HCT116 (cell line): ENCODE results near the gene NOC2L. TPM values are rescaled to one million over a fixed set of nuclear protein-coding genes. Genes with fewer than 3 reads are reported as not detected.

ENCODE experiments used
- ATAC-seq: fragments of 200-7000 bp; cut with Tn5 transposase; 2 replicates; pipeline ENCODE4 v1.9.1; 2020; ENCODE audit warnings: mild to moderate bottlenecking, moderate library complexity
- BruUV-seq: library from RNA; stranded (reverse); fragments of 400-500 nt; replicated peaks from 2 replicates; lab custom pipeline; 2021; lab: Mats Ljungman, UMichigan
- CTCF ChIA-PET: fragments of 300-600 bp; sonication (Branson Sonifier 250); formaldehyde crosslinking; loops from one replicate; lab custom pipeline; 2021; ENCODE audit warnings: antibody characterized with exemption; lab: Charles Lee
- POLR2A ChIA-PET: fragments of 300-600, 350-600 bp; sonication (Branson Sonifier 250); formaldehyde crosslinking; loops from one replicate; lab custom pipeline; 2021; ENCODE audit warnings: antibody characterized with exemption; lab: Charles Lee
- RAD21 ChIA-PET, 2 experiments: fragments of 300-600 bp; sonication (Branson Sonifier 250); formaldehyde crosslinking; loops; one replicate each; lab custom pipeline; 2023; ENCODE audit warnings: low total read pairs in 2 of 2; ENCODE audit not compliant: uncharacterized antibody in 2 of 2, unreplicated experiment in 2 of 2, low non-redundant PET in 1 of 2; lab: Charles Lee
- DNase-seq: peaks from one replicate; pipeline ENCODE4 v3.0.0-alpha.2; 2010; ENCODE audit warnings: low read depth, low spot score
- H2AFZ ChIP-seq: fragments of 200-600 bp; shearing (Covaris generic), sonication (generic); 2 replicates; pipeline ENCODE4 v1.6.1; 2017; ENCODE audit warnings: low read depth, mixed run types, mixed read lengths, antibody characterized with exemption, low read length; ENCODE audit not compliant: poor library complexity, severe bottlenecking
- H3K27ac ChIP-seq: 2 replicates; pipeline ENCODE4 v1.5.1; 2012; ENCODE audit warnings: low read depth, low read length
- H3K27me3 ChIP-seq: fragments of 200-600 bp; sonication (generic); 2 replicates; pipeline ENCODE4 v1.6.1; 2016; ENCODE audit warnings: mixed run types, low read length, mixed read lengths; ENCODE audit not compliant: insufficient read depth
- H3K36me3 ChIP-seq, 2 experiments: fragments of 200-500 bp in 1 of 2; fragments of 200-600 bp in 1 of 2; sonication (Bioruptor generic) in 1 of 2; sonication (generic) in 1 of 2; 2 replicates each; pipeline versions ENCODE4 v1.5.1 to v1.6.1; 2014 to 2016; ENCODE audit warnings: low read length in 2 of 2, inconsistent platforms in 1 of 2, mixed read lengths in 1 of 2, mixed run types in 1 of 2; ENCODE audit not compliant: insufficient read depth in 2 of 2, control insufficient read depth in 1 of 2
- H3K4me1 ChIP-seq, 2 experiments: fragments of 200-600 bp in 1 of 2; sonication (generic) in 1 of 2; 2 replicates each; pipeline versions ENCODE4 v1.5.1 to v1.6.1; 2012 to 2017; ENCODE audit warnings: low read length in 2 of 2, inconsistent platforms in 1 of 2, mild to moderate bottlenecking in 1 of 2, mixed read lengths in 1 of 2, mixed run types in 1 of 2, moderate library complexity in 1 of 2; ENCODE audit not compliant: insufficient read depth in 2 of 2, control insufficient read depth in 1 of 2
- H3K4me2 ChIP-seq: fragments of 200-600 bp; sonication (generic); 2 replicates; pipeline ENCODE4 v1.6.1; 2017; ENCODE audit warnings: mixed run types, low read length, mixed read lengths
- H3K4me3 ChIP-seq, 2 experiments: fragments of 200-600 bp in 1 of 2; sonication (generic) in 1 of 2; replicated peaks in 1 of 2; 2 replicates each; pipeline ENCODE4 v1.5.1; 2011 to 2016; ENCODE audit warnings: low read length in 2 of 2, control low read depth in 1 of 2, low read depth in 1 of 2, mild to moderate bottlenecking in 1 of 2, mixed read lengths in 1 of 2, mixed run types in 1 of 2
- H3K79me2 ChIP-seq: fragments of 200-600 bp; sonication (generic); 2 replicates; pipeline ENCODE4 v1.6.1; 2017; ENCODE audit warnings: mild to moderate bottlenecking, mixed run types, low read length, moderate library complexity, mixed read lengths; ENCODE audit not compliant: insufficient read depth
- H3K9ac ChIP-seq: fragments of 200-600 bp; sonication (generic); 2 replicates; pipeline ENCODE4 v1.6.1; 2016; ENCODE audit warnings: low read length, mixed read lengths
- H3K9me2 ChIP-seq: fragments of 200-600 bp; sonication (generic), shearing (Covaris generic); 2 replicates; pipeline ENCODE4 v1.6.1; 2017; ENCODE audit warnings: mixed run types, mild to moderate bottlenecking, moderate library complexity; ENCODE audit not compliant: insufficient read depth
- H3K9me3 ChIP-seq, 2 experiments: fragments of 200-500 bp in 1 of 2; fragments of 200-600 bp in 1 of 2; sonication (Bioruptor generic) in 1 of 2; sonication (generic) in 1 of 2; 2 replicates each; pipeline ENCODE4 v1.6.1; 2014 to 2017; ENCODE audit warnings: low read length in 2 of 2, mixed read lengths in 2 of 2, inconsistent platforms in 1 of 2, low read depth in 1 of 2, mild to moderate bottlenecking in 1 of 2, mixed run types in 1 of 2, moderate library complexity in 1 of 2; ENCODE audit not compliant: control insufficient read depth in 1 of 2, insufficient read depth in 1 of 2
- H4K20me1 ChIP-seq: fragments of 200-600 bp; sonication (generic), shearing (Covaris generic); 2 replicates; pipeline ENCODE4 v1.6.1; 2017; ENCODE audit warnings: mixed run types, mild to moderate bottlenecking, moderate library complexity; ENCODE audit not compliant: insufficient read depth
- ATF3 ChIP-seq: IDR thresholded peaks from 2 replicates; pipeline ENCODE4 v1.6.1; 2012
- CEBPB ChIP-seq: IDR thresholded peaks from 2 replicates; pipeline ENCODE4 v1.6.1; 2012; ENCODE audit warnings: low read depth
- CTCF ChIP-seq, 3 experiments: fragments of 200-600 bp in 1 of 3; sonication (generic) in 1 of 3; IDR thresholded peaks in 2 of 3; conservative IDR thresholded peaks in 1 of 3; 2 replicates each; pipeline ENCODE4 v1.5.1; 2012 to 2017; ENCODE audit warnings: low read depth in 2 of 3, low read length in 2 of 3, antibody characterized with exemption in 1 of 3, borderline replicate concordance in 1 of 3, control low read depth in 1 of 3, mild to moderate bottlenecking in 1 of 3, mixed read lengths in 1 of 3, mixed run types in 1 of 3, moderate library complexity in 1 of 3; ENCODE audit not compliant: insufficient read depth in 1 of 3
- EZH2 ChIP-seq: fragments of 200-600 bp; sonication (generic); IDR thresholded peaks from 2 replicates; pipeline ENCODE4 v1.6.1; 2017; ENCODE audit warnings: antibody characterized with exemption, mixed run types
- EZH2phosphoT487 ChIP-seq: fragments of 200-600 bp; IDR thresholded peaks from 2 replicates; pipeline ENCODE4 v1.6.1; 2018; ENCODE audit warnings: antibody characterized with exemption, borderline replicate concordance
- FOSL1 ChIP-seq: IDR thresholded peaks from 2 replicates; pipeline ENCODE4 v1.6.1; 2012; ENCODE audit warnings: low read depth
- JUND ChIP-seq: IDR thresholded peaks from 2 replicates; pipeline ENCODE4 v1.6.1; 2012
- MAX ChIP-seq: IDR thresholded peaks from 2 replicates; pipeline ENCODE4 v1.6.1; 2012
- POLR2A ChIP-seq: IDR thresholded peaks from 2 replicates; pipeline ENCODE4 v1.7.0; 2011; ENCODE audit warnings: borderline replicate concordance; ENCODE audit not compliant: insufficient read depth, insufficient read length; ENCODE audit errors: extremely low read depth
- REST ChIP-seq: IDR thresholded peaks from 2 replicates; pipeline ENCODE4 v1.6.1; 2012; ENCODE audit warnings: low read depth
- SIN3A ChIP-seq: IDR thresholded peaks from 2 replicates; pipeline ENCODE4 v1.6.1; 2012; ENCODE audit warnings: low read depth
- SRF ChIP-seq: IDR thresholded peaks from 2 replicates; pipeline ENCODE4 v1.6.1; 2012; ENCODE audit warnings: low read depth
- TCF7L2 ChIP-seq: IDR thresholded peaks from 2 replicates; pipeline ENCODE4 v1.7.0; 2011; ENCODE audit warnings: borderline replicate concordance, inconsistent platforms; ENCODE audit not compliant: insufficient read depth, insufficient read length; ENCODE audit errors: extremely low read depth
- ZBTB33 ChIP-seq: IDR thresholded peaks from 2 replicates; pipeline ENCODE4 v1.6.1; 2011; ENCODE audit warnings: mild to moderate bottlenecking, low read length, moderate library complexity; ENCODE audit not compliant: insufficient replicate concordance; ENCODE audit errors: extremely low read depth
- ZFX ChIP-seq: fragments of 450-650 bp; IDR thresholded peaks from 2 replicates; pipeline ENCODE4 v1.6.1; 2017
- ZNF274 ChIP-seq: fragments of 200-500 bp; sonication (Bioruptor generic); IDR thresholded peaks from 2 replicates; pipeline ENCODE4 v1.6.1; 2014; ENCODE audit warnings: mild to moderate bottlenecking, low read depth, low read length, inconsistent platforms
- intact Hi-C: fragments of 100-400 bp; cut with micrococcal nuclease; formaldehyde crosslinking; loops from 2 replicates; pipeline ENCODE4 v1.10.0; 2022
- total RNA-seq: library from RNA; stranded (reverse); gene quantifications from one replicate; pipeline ENCODE4 v1.2.1, GENCODE V29; 2021; ENCODE audit not compliant: unreplicated experiment

The NOC2L gene
- total RNA-seq, 1 experiment from 2014 or later = 260 TPM

GRCh38 chr1:993379-993995 lies 34.4 kb upstream of the NOC2L start:
- H3K9me3 ChIP-seq = no peaks in the 10 kb centered on the region; a peak in 1 of 4 replicates
- H3K4me2 ChIP-seq = no peak overlapping the region
- DNase-seq (no peak), ATAC-seq (no peak)
- H3K9ac ChIP-seq = no peak overlapping the region
- H3K27ac ChIP-seq = no peak overlapping the region
- TF ChIP-seq FOSL1 (no peak), ZNF274 (no peak), ATF3 (no peak), POLR2A (no peak), MAX (no peak), ZBTB33 (no peak), SRF (no peak), CTCF (IDR thresholded peaks at IDR 0.05 in 2 of 3, conservative IDR thresholded peaks at IDR 0.05 in 1 of 3; ENCODE audit: borderline replicate concordance in 1 of 3, insufficient read depth in 1 of 3, low read depth in 2 of 3, low read length in 2 of 3) (no peak), CEBPB (no peak), SIN3A (no peak), EZH2phosphoT487 (no peak), TCF7L2 (no peak), ZFX (no peak), REST (no peak), EZH2 (no peak), JUND (no peak)
- H3K4me1 ChIP-seq = peaks cover 3 to 20% of the 10 kb centered on the region in 2 experiments; a peak in 3 of 4 replicates
- no TSS peak for BruUV-seq
- H3K4me3 ChIP-seq = no peak overlapping the region
- peaks cover 7% of the 10 kb centered on the region; the same call in 1 of the 2 replicates for H4K20me1 ChIP-seq
- H3K27me3 ChIP-seq = no peaks in the 10 kb centered on the region
- H3K79me2 ChIP-seq = peaks cover 13% of the 10 kb centered on the region; the same call in 1 of the 2 replicates
- intact Hi-C loops = no loop called here
- no peaks in the 10 kb centered on the region for H3K36me3 ChIP-seq
- POLR2A ChIA-PET = no interaction called here
- RAD21 ChIA-PET = no interaction called here
- CTCF ChIA-PET = interaction anchor here (1.6 kb wide), 1 partner anchor 9 kb away, joined by 4 read pairs; no protein-coding TSS in a partner anchor
- H3K9me2 ChIP-seq = no peaks in the 10 kb centered on the region
- H2AFZ ChIP-seq = no peak overlapping the region
